Measurements from ENCODE around the gene RIN1. TPM values are rescaled to one million over a fixed set of nuclear protein-coding genes. Genes with fewer than 3 reads are reported as not detected.

RIN1 gene
- total and polyA plus RNA-seq, 2 of the 13 experiments (the other 11 are each of a cell fraction or from before 2014, with no cell fraction given), result 2.4 to 4.1 TPM

GRCh38 chr11:66346476-66347424 is 10.5 kb upstream of the RIN1 start (continued):
- no peak; a peak in 1 of 4 replicates for TF ChIP-seq HMGXB4 (CRISPR knock-in tag; IDR thresholded peaks at IDR 0.05; ENCODE audit: borderline replicate concordance in 1 of 2, low read depth in 1 of 2)
- TF ChIP-seq BRCA1 (CRISPR knock-in tag; IDR thresholded peaks at IDR 0.05), result no peak
- no peak for TF ChIP-seq IRF2 (CRISPR knock-in tag; IDR thresholded peaks at IDR 0.05)
- TF ChIP-seq ZFYVE20 (CRISPR knock-in tag; IDR thresholded peaks at IDR 0.05; ENCODE audit: borderline replicate concordance, low read depth), result no peak
- no peak for TF ChIP-seq ZNF34 (CRISPR knock-in tag; IDR thresholded peaks at IDR 0.05; ENCODE audit: borderline replicate concordance)
- TF ChIP-seq, protein P1, sequence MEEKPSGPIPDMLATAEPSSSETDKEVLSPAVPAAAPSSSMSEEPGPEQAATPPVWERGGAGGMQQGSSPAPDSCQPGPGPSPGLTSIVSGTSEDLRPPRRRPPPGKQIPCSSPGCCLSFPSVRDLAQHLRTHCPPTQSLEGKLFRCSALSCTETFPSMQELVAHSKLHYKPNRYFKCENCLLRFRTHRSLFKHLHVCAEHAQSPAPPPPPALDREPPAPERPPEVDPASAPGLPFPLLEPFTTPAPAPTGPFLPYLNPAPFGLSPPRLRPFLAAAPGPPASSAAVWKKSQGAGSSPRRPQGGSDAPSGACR (CRISPR knock-in tag; IDR thresholded peaks at IDR 0.05), result no peak
- TF ChIP-seq, protein P2, sequence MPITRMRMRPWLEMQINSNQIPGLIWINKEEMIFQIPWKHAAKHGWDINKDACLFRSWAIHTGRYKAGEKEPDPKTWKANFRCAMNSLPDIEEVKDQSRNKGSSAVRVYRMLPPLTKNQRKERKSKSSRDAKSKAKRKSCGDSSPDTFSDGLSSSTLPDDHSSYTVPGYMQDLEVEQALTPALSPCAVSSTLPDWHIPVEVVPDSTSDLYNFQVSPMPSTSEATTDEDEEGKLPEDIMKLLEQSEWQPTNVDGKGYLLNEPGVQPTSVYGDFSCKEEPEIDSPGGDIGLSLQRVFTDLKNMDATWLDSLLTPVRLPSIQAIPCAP (CRISPR knock-in tag; IDR thresholded peaks at IDR 0.05; ENCODE audit: low read depth), result no peak
- TF ChIP-seq, protein P3, sequence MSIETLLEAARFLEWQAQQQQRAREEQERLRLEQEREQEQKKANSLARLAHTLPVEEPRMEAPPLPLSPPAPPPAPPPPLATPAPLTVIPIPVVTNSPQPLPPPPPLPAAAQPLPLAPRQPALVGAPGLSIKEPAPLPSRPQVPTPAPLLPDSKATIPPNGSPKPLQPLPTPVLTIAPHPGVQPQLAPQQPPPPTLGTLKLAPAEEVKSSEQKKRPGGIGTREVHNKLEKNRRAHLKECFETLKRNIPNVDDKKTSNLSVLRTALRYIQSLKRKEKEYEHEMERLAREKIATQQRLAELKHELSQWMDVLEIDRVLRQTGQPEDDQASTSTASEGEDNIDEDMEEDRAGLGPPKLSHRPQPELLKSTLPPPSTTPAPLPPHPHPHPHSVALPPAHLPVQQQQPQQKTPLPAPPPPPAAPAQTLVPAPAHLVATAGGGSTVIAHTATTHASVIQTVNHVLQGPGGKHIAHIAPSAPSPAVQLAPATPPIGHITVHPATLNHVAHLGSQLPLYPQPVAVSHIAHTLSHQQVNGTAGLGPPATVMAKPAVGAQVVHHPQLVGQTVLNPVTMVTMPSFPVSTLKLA (IDR thresholded peaks at IDR 0.05), result no peak
- no peak for TF ChIP-seq NFKBIZ (CRISPR knock-in tag; IDR thresholded peaks at IDR 0.05)
- TF ChIP-seq, protein P4, sequence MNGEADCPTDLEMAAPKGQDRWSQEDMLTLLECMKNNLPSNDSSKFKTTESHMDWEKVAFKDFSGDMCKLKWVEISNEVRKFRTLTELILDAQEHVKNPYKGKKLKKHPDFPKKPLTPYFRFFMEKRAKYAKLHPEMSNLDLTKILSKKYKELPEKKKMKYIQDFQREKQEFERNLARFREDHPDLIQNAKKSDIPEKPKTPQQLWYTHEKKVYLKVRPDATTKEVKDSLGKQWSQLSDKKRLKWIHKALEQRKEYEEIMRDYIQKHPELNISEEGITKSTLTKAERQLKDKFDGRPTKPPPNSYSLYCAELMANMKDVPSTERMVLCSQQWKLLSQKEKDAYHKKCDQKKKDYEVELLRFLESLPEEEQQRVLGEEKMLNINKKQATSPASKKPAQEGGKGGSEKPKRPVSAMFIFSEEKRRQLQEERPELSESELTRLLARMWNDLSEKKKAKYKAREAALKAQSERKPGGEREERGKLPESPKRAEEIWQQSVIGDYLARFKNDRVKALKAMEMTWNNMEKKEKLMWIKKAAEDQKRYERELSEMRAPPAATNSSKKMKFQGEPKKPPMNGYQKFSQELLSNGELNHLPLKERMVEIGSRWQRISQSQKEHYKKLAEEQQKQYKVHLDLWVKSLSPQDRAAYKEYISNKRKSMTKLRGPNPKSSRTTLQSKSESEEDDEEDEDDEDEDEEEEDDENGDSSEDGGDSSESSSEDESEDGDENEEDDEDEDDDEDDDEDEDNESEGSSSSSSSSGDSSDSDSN (CRISPR knock-in tag; IDR thresholded peaks at IDR 0.05), result peak; percentile 59
- no peak for TF ChIP-seq MLXIP (CRISPR knock-in tag; IDR thresholded peaks at IDR 0.05; ENCODE audit: borderline replicate concordance)
- no peak for TF ChIP-seq JARID2 (CRISPR knock-in tag; IDR thresholded peaks at IDR 0.05; ENCODE audit: insufficient replicate concordance)
- TF ChIP-seq ZSCAN30 (CRISPR knock-in tag; IDR thresholded peaks at IDR 0.05), result no peak
- no peak for TF ChIP-seq MTA3 (CRISPR knock-in tag; IDR thresholded peaks at IDR 0.05)
- no peak for TF ChIP-seq ETV6 (CRISPR knock-in tag; conservative IDR thresholded peaks at IDR 0.05)
- TF ChIP-seq TBX2 (CRISPR knock-in tag; IDR thresholded peaks at IDR 0.05; ENCODE audit: borderline replicate concordance), result peak; percentile 58
- no peak for TF ChIP-seq ATRX (CRISPR knock-in tag; IDR thresholded peaks at IDR 0.05; ENCODE audit: borderline replicate concordance)

Data from HepG2 (cell line).